Measurements from ENCODE around the gene INPP5A.

Gene INPP5A

DNA sequence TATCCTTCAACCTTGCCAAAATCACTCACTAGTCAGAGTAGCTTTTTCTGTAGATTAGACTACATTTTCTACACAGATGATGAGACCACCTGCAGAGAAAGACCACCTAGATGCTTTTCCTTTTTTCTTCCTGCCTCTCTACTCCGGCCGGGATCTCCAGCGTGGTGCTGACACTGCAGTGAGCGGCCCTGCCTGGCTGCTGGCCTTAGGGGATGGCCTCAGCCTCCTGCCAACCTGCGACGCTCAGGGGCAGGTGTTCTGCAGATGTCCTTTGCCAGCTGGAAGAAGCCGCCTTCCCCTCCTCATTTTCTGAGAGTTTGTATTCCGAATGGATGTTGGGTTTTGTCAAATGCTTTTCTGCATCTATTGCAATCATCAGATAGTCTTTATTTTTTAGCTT lies 291.8 kb downstream of the INPP5A start:
- H3K9me3 Mint-ChIP-seq: peaks cover 9% of the 10 kb centered on the region
- H3K27me3 Mint-ChIP-seq (ENCODE audit: low read depth): no peaks in the 10 kb centered on the region

DNA sequence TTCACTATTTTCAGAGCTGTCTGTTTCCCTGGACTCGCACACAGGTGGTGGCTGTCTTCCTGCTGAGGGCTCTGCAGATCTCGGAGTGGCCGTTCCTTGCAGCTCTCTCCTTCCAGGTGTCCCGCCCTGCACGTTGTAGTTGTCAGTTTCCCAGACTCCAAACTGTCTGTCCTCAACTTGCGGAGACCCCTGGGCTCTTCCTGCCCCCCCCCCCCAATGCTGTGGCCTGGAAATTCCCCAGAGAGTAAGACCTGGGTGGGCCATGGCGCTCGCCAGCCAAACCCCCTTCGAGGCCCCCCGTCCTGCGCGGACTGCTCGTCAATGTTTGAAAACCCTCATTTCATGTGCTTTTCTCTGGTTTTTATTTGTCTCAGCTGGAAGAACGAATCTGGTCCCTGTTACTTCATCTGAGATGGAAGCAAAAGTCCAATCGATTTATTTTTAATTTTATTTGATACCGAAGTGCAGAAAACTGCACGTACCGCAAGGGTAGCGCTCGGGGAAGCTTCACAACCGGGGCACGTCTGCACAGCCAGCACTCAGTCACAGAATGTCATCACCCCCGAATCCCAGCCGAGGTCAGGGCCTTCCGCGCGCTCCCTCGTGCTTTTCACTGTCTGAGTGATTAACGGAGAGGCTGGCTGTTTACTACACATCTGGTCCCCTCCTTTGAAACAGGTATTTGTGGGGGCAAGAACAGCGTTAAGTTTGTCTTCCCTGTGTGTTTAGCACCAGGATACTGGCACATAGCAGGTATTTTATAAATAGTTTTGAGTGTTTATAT lies 294.8 kb downstream of the INPP5A start:
- no peak for DNase-seq (ENCODE audit: low spot score)
- H3K27ac Mint-ChIP-seq: no peak overlapping the region
- no peak overlapping the region for H3K4me3 Mint-ChIP-seq
- no peaks in the 10 kb centered on the region for H3K27me3 Mint-ChIP-seq (ENCODE audit: low read depth)
- H3K9me3 Mint-ChIP-seq: peaks cover 9% of the 10 kb centered on the region
- H3K4me1 Mint-ChIP-seq (ENCODE audit: low read depth): no peaks in the 10 kb centered on the region
- H3K36me3 Mint-ChIP-seq (ENCODE audit: low read depth): peaks cover 2% of the 10 kb centered on the region

More for the DNA sequence above, 291.8 kb downstream of the INPP5A start:
- no peak for DNase-seq (ENCODE audit: low spot score)
- Mint-ChIP-seq H3K27ac (no peak overlapping the region), H3K4me3 (no peak overlapping the region), H3K4me1 (ENCODE audit: low read depth) (no peaks in the 10 kb centered on the region), H3K36me3 (ENCODE audit: low read depth) (peaks cover 2% of the 10 kb centered on the region)
